PFSK-1 (cell line): ENCODE results near the gene PRPF19.

Experiments used
- FOXP2 ChIP-seq: optimal IDR thresholded peaks from 2 replicates; pipeline ENCODE3; 2011; ENCODE audit warnings: borderline replicate concordance, control low read depth, inconsistent platforms; ENCODE audit not compliant: insufficient read depth; ENCODE audit errors: extremely low read length, extremely low read depth
- POLR2AphosphoS5 ChIP-seq: IDR thresholded peaks from 2 replicates; pipeline ENCODE4 v1.6.1; 2012; ENCODE audit warnings: low read depth, mild to moderate bottlenecking, control low read depth, low read length, moderate library complexity
- REST ChIP-seq, 2 experiments: IDR thresholded peaks; 2 replicates each; pipeline versions ENCODE4 v1.6.1 to v1.8.0; 2011 to 2012; ENCODE audit warnings: low read depth in 2 of 2, low read length in 2 of 2, control low read depth in 1 of 2, inconsistent platforms in 1 of 2, mild to moderate bottlenecking in 1 of 2, moderate library complexity in 1 of 2; ENCODE audit not compliant: insufficient read depth in 1 of 2
- SIN3A ChIP-seq: IDR thresholded peaks from 2 replicates; pipeline ENCODE4 v1.6.1; 2012; ENCODE audit warnings: mild to moderate bottlenecking, low read length, moderate library complexity, borderline replicate concordance; ENCODE audit not compliant: insufficient read depth
- TAF1 ChIP-seq: IDR thresholded peaks from 2 replicates; pipeline ENCODE4 v1.6.1; 2012; ENCODE audit warnings: low read length, control low read depth, borderline replicate concordance; ENCODE audit not compliant: insufficient read depth

GRCh38 chr11:60876168-60876485, 30.3 kb downstream of the PRPF19 start:
- no peak for TF ChIP-seq TAF1
- TF ChIP-seq SIN3A, result no peak
- no peak for TF ChIP-seq FOXP2
- no peak for TF ChIP-seq POLR2AphosphoS5
- no peak for TF ChIP-seq REST (IDR thresholded peaks at IDR 0.05; ENCODE audit: insufficient read depth in 1 of 2, low read depth in 2 of 2, low read length in 2 of 2)
